ENCODE measurements around the gene CAPZB. TPM values are rescaled to one million over a fixed set of nuclear protein-coding genes. Genes with fewer than 3 reads are reported as not detected.
"Not testable (repeated sequence)": the region's sequence is repeated elsewhere in the genome, so short reads cannot be mapped to it uniquely, and the experiment has no call there.

The CAPZB gene
- total RNA-seq, 1 donor from 2014 or later = 352 TPM

GRCh38 chr1:19517017-19517416 lies 31.7 kb upstream of the CAPZB start:
- no peak for DNase-seq (ENCODE audit: low spot score)
- Mint-ChIP-seq H3K27me3 (ENCODE audit: low read depth) (no peaks in the 10 kb centered on the region), H3K9me3 (ENCODE audit: low read depth) (peaks cover 15% of the 10 kb centered on the region), H3K4me1 (ENCODE audit: low read depth) (peaks cover 26% of the 10 kb centered on the region), H3K27ac (ENCODE audit: unreplicated experiment) (no peak overlapping the region), H3K36me3 (ENCODE audit: low read depth) (peaks cover 6% of the 10 kb centered on the region), H3K4me3 (ENCODE audit: unreplicated experiment) (no peak overlapping the region)
- no peak for TF ChIP-seq CTCF (IDR thresholded peaks at IDR 0.05)

- no peak overlapping the region for H3K27ac Mint-ChIP-seq (ENCODE audit: unreplicated experiment)
- no peak overlapping the region for H3K4me3 Mint-ChIP-seq (ENCODE audit: unreplicated experiment)
- H3K9me3 Mint-ChIP-seq (ENCODE audit: low read depth) = peaks cover 9% of the 10 kb centered on the region
- peaks cover 26% of the 10 kb centered on the region for H3K4me1 Mint-ChIP-seq (ENCODE audit: low read depth)
- DNase-seq (ENCODE audit: low spot score) = no peak
- no peaks in the 10 kb centered on the region for H3K27me3 Mint-ChIP-seq (ENCODE audit: low read depth)
- peaks cover 4% of the 10 kb centered on the region for H3K36me3 Mint-ChIP-seq (ENCODE audit: low read depth)
- TF ChIP-seq CTCF (IDR thresholded peaks at IDR 0.05) = no peak
These were observed 29.9 kb upstream of the CAPZB start for GRCh38 chr1:19515201-19515600.

- Mint-ChIP-seq H3K9me3 (ENCODE audit: low read depth) (peaks cover 9% of the 10 kb centered on the region), H3K27me3 (ENCODE audit: low read depth) (no peaks in the 10 kb centered on the region), H3K4me3 (ENCODE audit: unreplicated experiment) (no peak overlapping the region), H3K27ac (ENCODE audit: unreplicated experiment) (peak overlapping the region; percentile 85), H3K4me1 (ENCODE audit: low read depth) (peaks cover 26% of the 10 kb centered on the region), H3K36me3 (ENCODE audit: low read depth) (peaks cover 4% of the 10 kb centered on the region)
- TF ChIP-seq CTCF (IDR thresholded peaks at IDR 0.05) = no peak
- no peak for DNase-seq (ENCODE audit: low spot score)
These were observed 29.1 kb upstream of the CAPZB start for GRCh38 chr1:19514391-19514831.

- no peak overlapping the region for H3K4me3 Mint-ChIP-seq (ENCODE audit: unreplicated experiment)
- no peak for DNase-seq (ENCODE audit: low spot score)
- peaks cover 4% of the 10 kb centered on the region for H3K9me3 Mint-ChIP-seq (ENCODE audit: low read depth)
- H3K4me1 Mint-ChIP-seq (ENCODE audit: low read depth) = peaks cover 26% of the 10 kb centered on the region
- no peak for TF ChIP-seq CTCF (IDR thresholded peaks at IDR 0.05)
- no peak overlapping the region for H3K27ac Mint-ChIP-seq (ENCODE audit: unreplicated experiment)
- no peaks in the 10 kb centered on the region for H3K36me3 Mint-ChIP-seq (ENCODE audit: low read depth)
- no peaks in the 10 kb centered on the region for H3K27me3 Mint-ChIP-seq (ENCODE audit: low read depth)
These were observed 27.2 kb upstream of the CAPZB start for GRCh38 chr1:19512545-19512944.

GRCh38 chr1:19511116-19511515 lies 25.8 kb upstream of the CAPZB start:
- no peaks in the 10 kb centered on the region for H3K27me3 Mint-ChIP-seq (ENCODE audit: low read depth)
- H3K4me1 Mint-ChIP-seq (ENCODE audit: low read depth) = peaks cover 26% of the 10 kb centered on the region
- no peaks in the 10 kb centered on the region for H3K9me3 Mint-ChIP-seq (ENCODE audit: low read depth)
- DNase-seq (ENCODE audit: low spot score) = no peak
- H3K27ac Mint-ChIP-seq (ENCODE audit: unreplicated experiment) = no peak overlapping the region
- no peak overlapping the region for H3K4me3 Mint-ChIP-seq (ENCODE audit: unreplicated experiment)
- H3K36me3 Mint-ChIP-seq (ENCODE audit: low read depth) = no peaks in the 10 kb centered on the region
- no peak for TF ChIP-seq CTCF (IDR thresholded peaks at IDR 0.05)

- not testable (repeated sequence) for H3K36me3 Mint-ChIP-seq (ENCODE audit: low read depth); H3K4me3 Mint-ChIP-seq (ENCODE audit: unreplicated experiment); H3K27me3 Mint-ChIP-seq (ENCODE audit: low read depth); DNase-seq (ENCODE audit: low spot score); H3K27ac Mint-ChIP-seq (ENCODE audit: unreplicated experiment); H3K9me3 Mint-ChIP-seq (ENCODE audit: low read depth)
- peaks cover 28% of the 10 kb centered on the region for H3K4me1 Mint-ChIP-seq (ENCODE audit: low read depth)
These were observed 24.3 kb upstream of the CAPZB start for GRCh38 chr1:19509647-19510046.

Data from chondrocyte (in vitro differentiated cells).